Esophagus squamous epithelium (tissue), 5 donors: ENCODE measurements around the gene PIGR. TPM values are rescaled to one million over a fixed set of nuclear protein-coding genes. Genes with fewer than 3 reads are reported as not detected.
A peak's percentile ranks its signal among the peaks of the same experiment; 100 is the strongest.

ENCODE experiments used
- DNase-seq: peaks from one replicate; lab custom pipeline; 2025; lab: John Stamatoyannopoulos, UW
- H3K27ac ChIP-seq, 4 donors: fragments of 200-600 bp; sonication (generic); one replicate each; pipeline ENCODE4 v1.5.1; 2016 to 2019; ENCODE audit warnings: mild to moderate bottlenecking in 1 of 4
- H3K27me3 ChIP-seq, 4 donors: fragments of 200-600 bp; sonication (generic); 1 replicate in 3 of 4; 2 replicates in 1 of 4; pipeline versions ENCODE4 v1.5.1 to v1.6.0; 2017 to 2021; ENCODE audit warnings: antibody characterized with exemption in 1 of 4
- H3K36me3 ChIP-seq, 3 donors: fragments of 200-600 bp; sonication (generic); one replicate each; pipeline ENCODE4 v1.5.1; 2016 to 2019
- H3K4me1 ChIP-seq, 3 donors: fragments of 200-600 bp; sonication (generic); one replicate each; pipeline ENCODE4 v1.5.1; 2017 to 2019
- H3K4me3 ChIP-seq, 4 donors: fragments of 200-600 bp; sonication (generic); 1 replicate in 3 of 4; 2 replicates in 1 of 4; pipeline ENCODE4 v1.5.1; 2016 to 2019; ENCODE audit warnings: mild to moderate bottlenecking in 2 of 4, moderate library complexity in 1 of 4
- H3K9me3 ChIP-seq, 3 donors: fragments of 200-600 bp; sonication (generic); one replicate each; pipeline ENCODE4 v1.5.1; 2016 to 2019
- POLR2A ChIP-seq, 4 donors: fragments of 450-650 bp; IDR thresholded peaks; one replicate each; pipeline ENCODE4 v1.6.1; 2017; ENCODE audit warnings: antibody characterized with exemption in 4 of 4, mild to moderate bottlenecking in 4 of 4, moderate library complexity in 3 of 4
- WGBS, 2 donors: methylation state at CpG; one replicate each; pipeline ENCODE4 v1.1.5; 2018; 5-methylcytosine and 5-hydroxymethylcytosine counted together
- intact Hi-C: fragments of 100-400 bp; cut with DNase I; formaldehyde crosslinking; loops from one replicate; pipeline ENCODE4 v1.15.0; 2022
- total RNA-seq, 4 donors: library from RNA; depleted of rRNA; stranded (reverse); fragments of >200 nt; gene quantifications; one replicate each; pipeline ENCODE4 v1.1.0, GENCODE V29; 2016
- TF ChIP-seq, protein P1 (sequence below), 6 experiments: fragments of 450-650 bp in 4 of 6; fragments of 200-600 bp in 2 of 6; sonication (generic) in 2 of 6; IDR thresholded peaks; one replicate each; pipeline ENCODE4 v1.5.1; 2016 to 2019; ENCODE audit warnings: antibody characterized with exemption in 6 of 6, mild to moderate bottlenecking in 4 of 6, moderate library complexity in 4 of 6
- donor health status: DM: yes; HTN: yes; CAD: no.

PIGR gene
- total RNA-seq, 4 donors from 2014 or later = 0.99 to 144 (median 1.1) TPM; not detected in 1

DNA sequence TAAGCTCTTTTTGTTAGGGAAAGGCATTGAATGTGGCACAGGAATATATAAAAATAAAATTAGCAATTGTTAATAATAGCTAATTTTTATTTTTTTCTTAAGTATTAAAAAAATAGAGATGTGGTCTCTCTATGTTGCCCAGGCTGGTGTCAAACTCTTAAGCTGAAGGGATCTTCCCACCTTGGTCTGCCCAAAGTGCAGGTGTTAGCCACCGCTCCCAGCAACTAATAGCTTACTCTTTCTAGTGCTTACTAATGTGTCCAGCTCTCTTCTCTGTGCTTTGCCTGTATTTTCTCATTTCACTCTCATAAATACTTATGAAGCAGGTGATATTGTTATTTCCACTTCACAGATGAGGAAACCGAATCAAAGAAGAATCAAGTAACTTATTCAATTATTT is 62.4 kb downstream of the PIGR start:
- TF ChIP-seq, protein P1, sequence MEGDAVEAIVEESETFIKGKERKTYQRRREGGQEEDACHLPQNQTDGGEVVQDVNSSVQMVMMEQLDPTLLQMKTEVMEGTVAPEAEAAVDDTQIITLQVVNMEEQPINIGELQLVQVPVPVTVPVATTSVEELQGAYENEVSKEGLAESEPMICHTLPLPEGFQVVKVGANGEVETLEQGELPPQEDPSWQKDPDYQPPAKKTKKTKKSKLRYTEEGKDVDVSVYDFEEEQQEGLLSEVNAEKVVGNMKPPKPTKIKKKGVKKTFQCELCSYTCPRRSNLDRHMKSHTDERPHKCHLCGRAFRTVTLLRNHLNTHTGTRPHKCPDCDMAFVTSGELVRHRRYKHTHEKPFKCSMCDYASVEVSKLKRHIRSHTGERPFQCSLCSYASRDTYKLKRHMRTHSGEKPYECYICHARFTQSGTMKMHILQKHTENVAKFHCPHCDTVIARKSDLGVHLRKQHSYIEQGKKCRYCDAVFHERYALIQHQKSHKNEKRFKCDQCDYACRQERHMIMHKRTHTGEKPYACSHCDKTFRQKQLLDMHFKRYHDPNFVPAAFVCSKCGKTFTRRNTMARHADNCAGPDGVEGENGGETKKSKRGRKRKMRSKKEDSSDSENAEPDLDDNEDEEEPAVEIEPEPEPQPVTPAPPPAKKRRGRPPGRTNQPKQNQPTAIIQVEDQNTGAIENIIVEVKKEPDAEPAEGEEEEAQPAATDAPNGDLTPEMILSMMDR (IDR thresholded peaks at IDR 0.05) = no peak
- TF ChIP-seq POLR2A (IDR thresholded peaks at IDR 0.05) = no peak
- no peak overlapping the region for H3K4me3 ChIP-seq
- H3K9me3 ChIP-seq = peaks cover 0 to 5% (median 0%) of the 10 kb centered on the region in 3 donors
- WGBS, 2 donors = 90 to 91% methylated on average over 2 of the region's 2 CpGs
- no peaks in the 10 kb centered on the region for H3K36me3 ChIP-seq
- peaks cover 3 to 26% (median 6%) of the 10 kb centered on the region in 3 donors for H3K4me1 ChIP-seq
- H3K27ac ChIP-seq = no peak overlapping the region
- DNase-seq = no peak
- H3K27me3 ChIP-seq = peaks cover 0 to 3% (median 0%) of the 10 kb centered on the region in 4 donors
- intact Hi-C loops = no loop called here

DNA sequence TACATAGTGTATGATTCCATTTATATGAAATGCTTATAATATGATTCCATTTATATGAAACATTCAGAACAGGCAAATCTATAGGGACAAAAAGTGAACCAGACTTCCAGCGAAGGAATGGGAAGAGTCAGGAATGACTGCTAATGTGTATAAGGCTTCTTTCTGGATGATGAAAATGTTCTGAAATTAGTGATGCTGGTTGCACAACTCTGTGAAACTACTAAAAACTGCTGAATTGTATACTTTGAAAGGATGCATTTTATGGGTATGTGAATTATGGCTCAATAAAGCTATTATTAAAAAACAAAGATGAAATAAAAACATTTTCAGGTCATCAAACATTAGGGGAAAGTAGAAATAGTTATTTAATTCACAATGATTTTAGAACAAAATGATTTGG is 63.1 kb downstream of the PIGR start:
- peaks cover 3 to 26% (median 6%) of the 10 kb centered on the region in 3 donors for H3K4me1 ChIP-seq
- TF ChIP-seq, protein P1 (IDR thresholded peaks at IDR 0.05) = no peak
- TF ChIP-seq POLR2A (IDR thresholded peaks at IDR 0.05) = no peak
- peaks cover 0 to 3% (median 0%) of the 10 kb centered on the region in 4 donors for H3K27me3 ChIP-seq
- WGBS, 2 donors = 93 to 97% methylated on average over 1 of the region's 1 CpG
- H3K27ac ChIP-seq = no peak overlapping the region
- intact Hi-C loops = no loop called here
- peaks cover 0 to 12% (median 6%) of the 10 kb centered on the region in 3 donors for H3K9me3 ChIP-seq
- H3K36me3 ChIP-seq = no peaks in the 10 kb centered on the region
- no peak for DNase-seq
- no peak overlapping the region for H3K4me3 ChIP-seq

DNA sequence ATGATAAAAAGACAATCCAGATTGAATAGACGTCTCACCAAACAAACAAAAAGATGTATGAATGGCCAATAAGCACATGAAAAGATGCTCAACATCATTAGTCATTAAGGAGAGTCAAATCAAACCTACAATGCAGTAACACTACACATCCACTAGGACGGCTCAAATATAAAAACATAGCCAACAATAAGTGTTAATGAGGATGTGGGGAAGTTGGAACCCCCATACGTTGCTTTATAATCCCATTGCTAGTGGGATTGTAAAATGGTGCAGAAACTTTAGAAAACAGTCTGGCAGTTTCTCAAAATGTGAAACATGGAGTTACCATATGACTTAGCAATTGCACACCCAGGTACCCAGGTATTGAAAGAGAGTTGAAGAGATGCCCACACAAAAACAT is 63.7 kb downstream of the PIGR start:
- no peak for DNase-seq
- Histone ChIP-seq H3K27ac (no peak overlapping the region), H3K27me3 (peaks cover 0 to 3% (median 0%) of the 10 kb centered on the region in 4 donors), H3K9me3 (peaks cover 0 to 18% (median 9%) of the 10 kb centered on the region in 3 donors), H3K36me3 (no peaks in the 10 kb centered on the region), H3K4me1 (peaks cover 3 to 21% (median 6%) of the 10 kb centered on the region in 3 donors), H3K4me3 (no peak overlapping the region)
- WGBS, 2 donors = 67 to 71% methylated on average over 3 of the region's 3 CpGs
- no peak for TF ChIP-seq POLR2A (IDR thresholded peaks at IDR 0.05)
- TF ChIP-seq, protein P1 (IDR thresholded peaks at IDR 0.05) = peak in 3 of 6 experiments; percentile 10 to 41 (median 10)
- intact Hi-C loops = no loop called here

DNA sequence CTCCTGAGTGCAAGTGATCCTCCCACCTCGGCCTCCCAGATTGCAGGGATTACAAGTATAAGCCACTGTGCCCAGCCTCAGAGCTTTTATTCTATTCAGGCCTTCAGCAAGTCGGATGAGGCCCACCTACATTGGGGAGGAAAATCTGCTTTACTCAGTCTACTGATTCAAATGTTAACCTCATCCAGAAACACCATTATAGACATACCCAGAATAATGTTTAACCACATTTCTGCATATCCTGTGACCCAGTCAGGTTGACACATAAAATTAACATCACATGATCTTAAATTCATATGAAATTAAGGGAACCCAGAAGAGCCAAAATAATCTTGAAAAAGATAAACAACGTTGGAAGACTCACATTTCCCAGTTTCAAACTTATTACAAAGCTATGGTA is 66.0 kb downstream of the PIGR start:
- H3K4me1 ChIP-seq = peaks cover 0 to 7% (median 4%) of the 10 kb centered on the region in 3 donors
- peaks cover 0 to 30% (median 9%) of the 10 kb centered on the region in 3 donors for H3K9me3 ChIP-seq
- no peak overlapping the region for H3K4me3 ChIP-seq
- H3K27me3 ChIP-seq = no peaks in the 10 kb centered on the region
- no peak overlapping the region for H3K27ac ChIP-seq
- 58 to 72% methylated on average over 3 of the region's 3 CpGs for WGBS, 2 donors
- no peaks in the 10 kb centered on the region for H3K36me3 ChIP-seq
- intact Hi-C loops = no loop called here
- no peak for DNase-seq
- TF ChIP-seq, protein P1 (IDR thresholded peaks at IDR 0.05) = no peak
- TF ChIP-seq POLR2A (IDR thresholded peaks at IDR 0.05) = no peak

Other genes starting within 250 kb of the PIGR start
- gene IL19, start 175.7 kb downstream of the PIGR start, total RNA-seq = 10 to 100 TPM in 2 of 4 donors, under 1 TPM in 1, not detected in 1; 0.23 to 16.8 (median 16.3) TPM
- gene IL10, start 174.0 kb downstream of the PIGR start, total RNA-seq = 1 to 10 TPM in 2 of 4 donors, under 1 TPM in 1, not detected in 1; 0.70 to 2.5 (median 1.5) TPM
- 1 to 10 TPM in 1 of 4 donors, not detected in 3; 1.1 TPM for gene IL20, start 80.8 kb downstream of the PIGR start, total RNA-seq
- gene IL24, start 49.0 kb downstream of the PIGR start, total RNA-seq = not detected
- 1 to 10 TPM in 1 of 4 donors, under 1 TPM in 2, not detected in 1; 0.88 to 4.2 (median 1.00) TPM for gene FCMR, start 24.5 kb downstream of the PIGR start, total RNA-seq
- not detected for gene FCAMR, start 24.0 kb upstream of the PIGR start, total RNA-seq
- gene C1orf116, start 86.3 kb upstream of the PIGR start, total RNA-seq = 100 to 1,000 TPM in 1 of 4 donors, 10 to 100 TPM in 3; 52.8 to 173 (median 86.4) TPM
- 10 to 100 TPM in 3 of 4 donors, 1 to 10 TPM in 1; 9.6 to 32.0 (median 22.9) TPM for gene YOD1, start 104.7 kb upstream of the PIGR start, total RNA-seq
- 10 to 100 TPM in 3 of 4 donors, 1 to 10 TPM in 1; 9.4 to 28.7 (median 12.3) TPM for gene PFKFB2, start 106.8 kb upstream of the PIGR start, total RNA-seq
- gene C4BPB, start 142.4 kb upstream of the PIGR start, total RNA-seq = under 1 TPM in 1 of 4 donors, not detected in 3; 0.38 TPM
- gene C4BPA, start 157.8 kb upstream of the PIGR start, total RNA-seq = under 1 TPM in 1 of 4 donors, not detected in 3; 0.67 TPM